A673 (cell line): Measurements from ENCODE around the gene STAMBPL1. TPM values are rescaled to one million over a fixed set of nuclear protein-coding genes. Genes with fewer than 3 reads are reported as not detected.

Source experiments
- BruUV-seq: library from RNA; stranded (reverse); fragments of 400-500 nt; replicated peaks from 2 replicates; lab custom pipeline; 2021; lab: Mats Ljungman, UMichigan
- CTCF ChIA-PET: fragments of 300-600 bp; sonication (Branson Sonifier 250); formaldehyde crosslinking; loops from one replicate; lab custom pipeline; 2022; ENCODE audit warnings: antibody characterized with exemption; lab: Charles Lee
- POLR2A ChIA-PET: fragments of 300-600 bp; sonication (Branson Sonifier 250); formaldehyde crosslinking; loops from one replicate; lab custom pipeline; 2022; ENCODE audit warnings: antibody characterized with exemption; ENCODE audit not compliant: low non-redundant PET; lab: Charles Lee
- DNase-seq: peaks from one replicate; pipeline ENCODE4 v3.0.0-alpha.2; 2015; ENCODE audit warnings: low spot score
- H3K27ac ChIP-seq: fragments of 200-600 bp; sonication (generic); 2 replicates; pipeline ENCODE4 v1.5.1; 2016; ENCODE audit warnings: mixed run types, low read depth, mild to moderate bottlenecking, mixed read lengths, antibody characterized with exemption, low read length; ENCODE audit not compliant: poor library complexity, severe bottlenecking
- H3K27me3 ChIP-seq: fragments of 200-600 bp; sonication (generic); replicated peaks from 2 replicates; pipeline ENCODE4 v1.6.1; 2017; ENCODE audit warnings: mixed run types, low read depth, mild to moderate bottlenecking, mixed read lengths, antibody characterized with exemption, low read length; ENCODE audit not compliant: insufficient read depth, poor library complexity
- H3K36me3 ChIP-seq: fragments of 200-600 bp; sonication (generic); 2 replicates; pipeline ENCODE4 v1.6.1; 2016; ENCODE audit warnings: mixed run types, mild to moderate bottlenecking, mixed read lengths, antibody characterized with exemption, low read length; ENCODE audit not compliant: insufficient read depth, poor library complexity, severe bottlenecking
- H3K4me1 ChIP-seq: fragments of 200-600 bp; sonication (generic); 2 replicates; pipeline ENCODE4 v1.6.1; 2017; ENCODE audit warnings: mixed run types, mild to moderate bottlenecking, mixed read lengths, antibody characterized with exemption, low read length; ENCODE audit not compliant: insufficient read depth, poor library complexity, severe bottlenecking
- H3K4me3 ChIP-seq: fragments of 200-600 bp; sonication (generic); 2 replicates; pipeline ENCODE4 v1.5.1; 2016; ENCODE audit warnings: low read depth, mixed run types, mild to moderate bottlenecking, mixed read lengths, low read length; ENCODE audit not compliant: poor library complexity, severe bottlenecking
- H3K9me3 ChIP-seq: fragments of 200-600 bp; sonication (generic); 2 replicates; pipeline ENCODE4 v1.6.1; 2016; ENCODE audit warnings: mixed run types, low read depth, mild to moderate bottlenecking, mixed read lengths, antibody characterized with exemption, low read length; ENCODE audit not compliant: poor library complexity, severe bottlenecking
- EZH2 ChIP-seq: fragments of 200-600 bp; sonication (generic); IDR thresholded peaks from 2 replicates; pipeline ENCODE4 v1.6.1; 2017; ENCODE audit warnings: borderline replicate concordance, low read depth, mild to moderate bottlenecking, mixed read lengths, antibody characterized with exemption, low read length; ENCODE audit not compliant: poor library complexity, severe bottlenecking
- intact Hi-C: fragments of 100-400 bp; cut with micrococcal nuclease; formaldehyde crosslinking; loops from one replicate; pipeline ENCODE4 v1.10.0; 2022; ENCODE audit not compliant: unreplicated experiment
- total RNA-seq: library from RNA; stranded (reverse); gene quantifications from 2 replicates; pipeline ENCODE4 v1.2.3, GENCODE V29; 2021
- TF ChIP-seq, protein P1 (sequence below): fragments of 300-800, 200-600 bp; sonication (generic); conservative IDR thresholded peaks from 2 replicates; pipeline ENCODE4 v1.5.1; 2017; ENCODE audit warnings: low read depth, mild to moderate bottlenecking, antibody characterized with exemption, low read length, moderate library complexity, mixed read lengths

Gene STAMBPL1
- total RNA-seq, 1 experiment from 2014 or later, result 71.8 TPM

- BruUV-seq, result no TSS peak
- ChIA-PET CTCF (interaction anchor here (1.0 kb wide), 1 partner anchor 83 kb away, joined by 3 read pairs; no protein-coding TSS in a partner anchor), POLR2A (no interaction called here)
- TF ChIP-seq EZH2, result no peak
- TF ChIP-seq, protein P1, sequence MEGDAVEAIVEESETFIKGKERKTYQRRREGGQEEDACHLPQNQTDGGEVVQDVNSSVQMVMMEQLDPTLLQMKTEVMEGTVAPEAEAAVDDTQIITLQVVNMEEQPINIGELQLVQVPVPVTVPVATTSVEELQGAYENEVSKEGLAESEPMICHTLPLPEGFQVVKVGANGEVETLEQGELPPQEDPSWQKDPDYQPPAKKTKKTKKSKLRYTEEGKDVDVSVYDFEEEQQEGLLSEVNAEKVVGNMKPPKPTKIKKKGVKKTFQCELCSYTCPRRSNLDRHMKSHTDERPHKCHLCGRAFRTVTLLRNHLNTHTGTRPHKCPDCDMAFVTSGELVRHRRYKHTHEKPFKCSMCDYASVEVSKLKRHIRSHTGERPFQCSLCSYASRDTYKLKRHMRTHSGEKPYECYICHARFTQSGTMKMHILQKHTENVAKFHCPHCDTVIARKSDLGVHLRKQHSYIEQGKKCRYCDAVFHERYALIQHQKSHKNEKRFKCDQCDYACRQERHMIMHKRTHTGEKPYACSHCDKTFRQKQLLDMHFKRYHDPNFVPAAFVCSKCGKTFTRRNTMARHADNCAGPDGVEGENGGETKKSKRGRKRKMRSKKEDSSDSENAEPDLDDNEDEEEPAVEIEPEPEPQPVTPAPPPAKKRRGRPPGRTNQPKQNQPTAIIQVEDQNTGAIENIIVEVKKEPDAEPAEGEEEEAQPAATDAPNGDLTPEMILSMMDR, result no peak
- Histone ChIP-seq H3K36me3 (peaks cover 48% of the 10 kb centered on the region), H3K9me3 (no peaks in the 10 kb centered on the region), H3K4me3 (no peak overlapping the region), H3K27me3 (no peaks in the 10 kb centered on the region), H3K4me1 (peaks cover 19% of the 10 kb centered on the region), H3K27ac (no peak overlapping the region)
- intact Hi-C loops, result no loop called here
- no peak for DNase-seq
Measured at GRCh38 chr10:88919041-88919440, 39.0 kb downstream of the STAMBPL1 start.

- no peak overlapping the region for H3K27ac ChIP-seq
- no peaks in the 10 kb centered on the region for H3K9me3 ChIP-seq
- no peak for DNase-seq
- ChIA-PET CTCF (interaction anchor here (0.8 kb wide), 1 partner anchor 14 kb away, joined by 3 read pairs; no protein-coding TSS in a partner anchor), POLR2A (no interaction called here)
- H3K4me1 ChIP-seq, result peaks cover 19% of the 10 kb centered on the region
- peaks cover 48% of the 10 kb centered on the region for H3K36me3 ChIP-seq
- no TSS peak for BruUV-seq
- TF ChIP-seq, protein P1, result no peak
- TF ChIP-seq EZH2, result no peak
- intact Hi-C loops, result no loop called here
- H3K27me3 ChIP-seq, result no peaks in the 10 kb centered on the region
- no peak overlapping the region for H3K4me3 ChIP-seq
Measured at GRCh38 chr10:88920198-88920597, 40.2 kb downstream of the STAMBPL1 start.

GRCh38 chr10:88920986-88921593 is 41.0 kb downstream of the STAMBPL1 start:
- H3K27ac ChIP-seq, result no peak overlapping the region
- no peak overlapping the region for H3K4me3 ChIP-seq
- ChIA-PET CTCF (no interaction called here), POLR2A (no interaction called here)
- no peak for TF ChIP-seq EZH2
- TF ChIP-seq, protein P1, result no peak
- peaks cover 12% of the 10 kb centered on the region for H3K4me1 ChIP-seq
- DNase-seq, result no peak
- no peaks in the 10 kb centered on the region for H3K9me3 ChIP-seq
- H3K36me3 ChIP-seq, result peaks cover 47% of the 10 kb centered on the region
- H3K27me3 ChIP-seq, result no peaks in the 10 kb centered on the region
- intact Hi-C loops, result no loop called here
- no TSS peak for BruUV-seq
